ENCODE results near the gene MARK1. TPM values are rescaled to one million over a fixed set of nuclear protein-coding genes. Genes with fewer than 3 reads are reported as not detected.

MARK1 gene
- total RNA-seq, 3 donors from 2014 or later, result 6.6 to 13.8 (median 9.8) TPM

- H3K36me3 ChIP-seq, result no peaks in the 10 kb centered on the region
- peak overlapping the region; percentile 30 to 55 for H3K27ac ChIP-seq
- H3K9me3 ChIP-seq, result peaks cover 0 to 4% of the 10 kb centered on the region in 2 donors
- intact Hi-C loops (cut with DNase I; ENCODE audit: low total_unique reads), result no loop called here
- TF ChIP-seq CTCF (IDR thresholded peaks at IDR 0.05) (no peak), POLR2A (IDR thresholded peaks at IDR 0.05) (no peak), POLR2AphosphoS5 (IDR thresholded peaks at IDR 0.05) (no peak)
- no peak for DNase-seq (ENCODE audit: low spot score in 2 of 2)
- no peaks in the 10 kb centered on the region for H3K27me3 ChIP-seq
- no peak overlapping the region for H3K4me3 ChIP-seq
- no peaks in the 10 kb centered on the region for H3K4me1 ChIP-seq
Measured at GRCh38 chr1:220711056-220711809, 183.3 kb downstream of the MARK1 start.

Other genes starting within 250 kb of the MARK1 start
- 10 to 100 TPM; 29.3 to 44.6 (median 38.1) TPM for gene C1orf115, start 162.2 kb downstream of the MARK1 start, total RNA-seq
- gene MTARC2, start 220.2 kb downstream of the MARK1 start, total RNA-seq, result 10 to 100 TPM; 11.7 to 18.4 (median 15.8) TPM